Activated CD4-positive, alpha-beta T cell treated with anti-CD3 and anti-CD28 coated beads, Interleukin-2, amount 50 U/mL, for 48 hours (primary cell): ENCODE measurements around the gene ATRN.
"Not testable (repeated sequence)": the region's sequence is repeated elsewhere in the genome, so short reads cannot be mapped to it uniquely, and the experiment has no call there.

Experiments used
- DNase-seq, 2 experiments: peaks; one replicate each; pipeline ENCODE4 v3.0.0-alpha.2; 2020

The ATRN gene

DNA sequence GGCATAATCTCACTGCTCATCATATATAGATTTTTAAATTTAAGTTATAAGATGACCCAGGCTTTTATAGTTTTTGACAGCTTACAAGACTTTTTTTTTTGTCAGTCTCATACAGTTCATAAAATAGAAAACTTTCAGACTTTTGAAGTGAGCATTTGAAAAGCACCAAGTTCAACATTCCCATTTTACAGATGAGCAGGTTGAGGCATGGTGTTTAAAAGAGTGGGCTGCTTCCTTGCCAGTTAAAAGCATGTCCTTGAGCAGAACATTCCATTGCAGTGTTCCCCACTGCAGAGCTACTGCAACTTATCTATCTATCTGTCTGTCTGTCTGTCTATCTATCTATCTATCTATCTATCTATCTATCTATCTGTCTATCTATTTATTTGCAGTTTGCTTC, 105.5 kb downstream of the ATRN start:
- no peak for DNase-seq

DNA sequence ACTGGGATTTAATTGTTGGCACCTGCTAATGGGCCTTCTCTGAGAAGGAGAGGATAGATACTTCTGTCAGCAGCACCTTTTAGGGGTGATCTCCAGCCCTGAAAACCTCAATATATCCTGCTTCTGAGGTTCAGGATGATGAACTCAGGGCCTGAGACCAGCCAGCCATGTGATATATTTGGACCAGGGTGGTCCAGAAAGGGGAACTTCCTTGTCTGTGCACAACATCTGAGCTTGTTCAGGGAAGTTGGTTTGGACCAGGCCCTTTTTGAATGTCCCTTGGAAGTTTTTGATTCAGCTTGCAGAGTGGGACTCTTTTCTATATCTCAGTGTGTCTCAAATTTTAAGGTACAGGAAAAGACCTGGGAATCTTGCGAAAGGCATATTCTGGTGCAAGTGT, 106.5 kb downstream of the ATRN start:
- no peak for DNase-seq

DNA sequence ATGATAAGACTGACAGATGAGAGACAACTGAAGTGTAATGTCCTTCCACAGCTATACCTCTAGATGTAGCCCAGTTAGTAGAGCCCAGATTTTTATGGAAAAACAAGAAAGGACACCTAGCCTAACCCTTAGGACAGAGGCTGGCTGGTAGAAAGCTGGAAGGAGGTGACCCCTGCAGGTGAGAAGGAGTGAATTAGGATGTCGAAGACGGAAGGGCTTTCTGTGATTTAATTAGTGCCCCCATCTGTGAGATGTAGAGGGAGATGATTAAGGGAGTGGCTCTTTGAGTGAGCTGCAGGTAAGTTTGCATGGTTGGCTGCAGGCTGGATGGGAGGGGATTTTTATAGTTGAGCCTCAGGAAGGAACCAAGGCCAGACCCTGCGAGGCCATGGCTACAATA, 109.6 kb downstream of the ATRN start:
- no peak for DNase-seq

DNA sequence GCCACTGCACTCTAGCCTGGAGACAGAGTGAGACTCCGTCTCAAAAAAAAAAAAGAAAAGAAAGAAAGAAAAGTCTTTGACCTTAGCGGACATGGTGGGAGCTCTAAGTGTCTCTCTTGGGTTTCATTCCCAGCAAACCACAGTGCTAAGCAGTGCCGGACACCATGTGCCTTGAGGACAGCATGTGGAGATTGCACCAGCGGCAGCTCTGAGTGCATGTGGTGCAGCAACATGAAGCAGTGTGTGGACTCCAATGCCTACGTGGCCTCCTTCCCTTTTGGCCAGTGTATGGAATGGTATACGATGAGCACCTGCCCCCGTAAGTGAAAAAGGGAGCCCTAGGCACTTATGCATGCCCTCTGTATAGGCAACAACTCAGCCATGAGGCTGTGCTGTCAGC, 112.9 kb downstream of the ATRN start:
- no peak for DNase-seq

DNA sequence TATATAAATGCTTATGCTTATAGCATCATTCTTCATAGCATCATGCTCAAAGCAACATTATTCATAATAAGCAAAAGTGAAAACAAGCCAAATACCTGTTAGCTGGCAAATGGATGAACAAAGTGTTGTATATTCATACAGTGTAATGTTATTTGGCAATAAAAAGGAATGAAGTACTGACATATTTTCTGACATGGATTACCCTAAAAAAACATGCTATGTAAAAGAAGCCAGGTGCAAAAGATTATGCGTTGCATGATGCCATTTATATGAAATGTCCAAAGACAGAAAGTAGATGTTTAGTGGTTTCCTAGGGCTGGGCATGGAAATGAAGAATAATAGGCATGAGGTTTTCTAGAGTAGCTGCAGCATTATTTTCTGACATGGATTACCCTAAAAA, 115.3 kb downstream of the ATRN start:
- no peak for DNase-seq

DNA sequence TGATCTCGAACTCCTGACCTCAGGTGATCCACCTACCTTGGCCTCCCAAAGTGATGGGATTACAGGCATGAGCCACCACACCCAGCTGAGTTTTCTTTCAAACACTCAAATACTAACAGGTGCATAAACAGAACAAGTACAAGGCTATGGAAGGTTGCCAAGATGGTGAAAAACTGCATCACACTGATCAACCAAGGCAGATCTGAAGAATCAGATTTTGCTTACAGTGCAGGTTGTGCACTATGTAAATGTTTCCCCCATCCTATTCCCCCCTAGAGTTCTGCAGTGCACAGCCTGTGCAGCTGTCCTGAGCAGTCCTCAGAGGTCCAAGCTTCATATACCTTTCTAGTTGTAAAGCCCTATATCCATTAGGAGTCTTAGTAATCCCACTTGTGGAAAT, 119.3 kb downstream of the ATRN start:
- no peak for DNase-seq

DNA sequence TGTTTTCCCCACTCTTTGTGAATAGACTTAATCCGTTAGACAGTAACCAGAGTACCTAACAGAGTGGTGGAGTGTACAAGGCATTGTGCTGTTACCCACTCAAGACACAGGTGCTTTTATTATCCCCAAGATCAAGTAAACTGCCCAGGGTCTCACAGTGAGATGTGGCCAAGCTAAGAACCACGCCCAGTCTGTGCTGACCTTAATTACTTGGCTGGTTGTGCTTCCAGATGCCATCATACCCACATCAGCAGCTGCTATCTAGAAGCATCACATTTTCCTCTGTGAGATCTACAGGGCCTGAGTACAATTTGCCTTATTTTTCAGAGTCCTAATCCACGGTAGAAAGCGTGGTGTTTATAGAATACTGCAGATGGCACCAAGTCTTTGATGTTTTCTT, 122.1 kb downstream of the ATRN start:
- no peak for DNase-seq

DNA sequence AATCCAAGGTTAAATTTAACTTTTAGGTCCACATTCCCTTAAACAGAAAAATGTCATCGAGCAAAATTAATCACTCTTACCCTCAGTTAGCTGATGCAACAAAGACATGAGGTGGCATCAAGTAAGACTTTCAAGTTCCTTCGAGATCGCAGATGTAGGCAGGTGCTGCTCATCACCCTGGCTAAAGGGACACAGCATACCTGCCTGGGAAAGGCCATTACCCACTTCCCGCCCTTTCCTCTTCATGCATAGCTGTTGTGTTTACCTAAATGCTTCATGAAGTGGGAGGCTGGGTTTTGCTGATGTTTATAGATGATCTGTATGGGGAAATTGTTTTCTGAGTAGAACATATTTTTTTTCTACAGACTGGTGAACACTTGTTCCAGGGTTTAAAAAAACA, 124.7 kb downstream of the ATRN start:
- DNase-seq: no peak

DNA sequence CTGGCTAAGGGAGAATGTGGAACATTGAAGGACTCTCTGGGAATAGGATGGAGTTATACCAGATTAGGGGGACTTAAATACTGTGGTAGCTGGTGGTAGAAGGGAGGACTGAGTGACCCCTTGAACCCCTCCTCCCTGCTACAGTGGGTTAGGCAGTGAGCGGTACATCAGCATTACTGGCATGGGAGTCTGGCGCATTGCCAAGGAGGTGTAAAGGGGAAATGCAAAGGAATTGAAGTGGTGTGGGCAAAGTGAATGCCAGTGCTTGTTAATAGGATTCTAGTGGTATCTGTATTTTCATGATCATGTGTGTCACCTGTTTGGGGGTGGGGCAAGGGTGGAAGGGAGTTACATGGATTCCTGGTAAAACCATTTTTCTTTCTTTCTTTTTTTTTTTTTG, 132.3 kb downstream of the ATRN start:
- no peak for DNase-seq

DNA sequence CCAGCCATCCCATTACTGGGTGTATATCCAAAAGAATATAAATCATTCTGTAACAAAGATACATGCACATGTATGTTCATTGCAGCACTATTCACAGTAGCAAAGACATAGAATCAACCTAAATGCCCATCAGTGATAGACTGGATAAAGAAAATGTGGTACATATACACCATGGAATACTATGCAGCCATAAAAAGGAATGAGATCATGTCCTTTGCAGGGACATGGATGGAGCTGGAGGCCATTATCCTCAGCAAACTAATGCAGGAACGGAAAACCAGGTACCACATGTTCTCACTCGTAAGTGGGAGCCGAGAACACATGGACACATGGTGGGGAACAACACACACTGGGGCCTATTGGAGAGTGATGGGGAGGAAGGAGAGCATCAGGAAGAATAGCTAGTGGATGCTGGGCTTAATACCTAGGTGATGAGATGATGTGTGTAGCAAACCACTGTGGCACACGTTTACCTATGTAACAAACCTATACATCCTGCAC, 134.6 kb downstream of the ATRN start:
- not testable (repeated sequence) for DNase-seq

DNA sequence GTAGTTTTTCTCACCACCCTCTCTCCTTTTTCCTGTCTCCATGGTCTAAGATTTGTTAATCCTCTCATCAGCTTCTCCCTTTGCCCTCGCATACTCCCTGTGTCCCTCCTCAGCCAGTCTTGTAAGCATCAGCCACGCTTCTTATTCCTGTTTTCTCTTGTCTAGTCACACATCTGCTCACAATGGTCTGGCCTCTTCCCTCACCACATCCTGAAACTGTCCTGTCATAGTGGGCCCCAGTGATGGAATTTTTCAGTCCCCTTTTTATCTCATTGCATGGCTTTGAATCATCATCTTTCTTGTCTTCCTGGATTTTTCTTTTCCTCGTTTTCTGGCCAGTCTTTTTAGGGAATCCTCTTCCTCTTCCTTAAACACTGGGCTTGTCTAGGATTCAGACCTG, 135.2 kb downstream of the ATRN start:
- DNase-seq: no peak

DNA sequence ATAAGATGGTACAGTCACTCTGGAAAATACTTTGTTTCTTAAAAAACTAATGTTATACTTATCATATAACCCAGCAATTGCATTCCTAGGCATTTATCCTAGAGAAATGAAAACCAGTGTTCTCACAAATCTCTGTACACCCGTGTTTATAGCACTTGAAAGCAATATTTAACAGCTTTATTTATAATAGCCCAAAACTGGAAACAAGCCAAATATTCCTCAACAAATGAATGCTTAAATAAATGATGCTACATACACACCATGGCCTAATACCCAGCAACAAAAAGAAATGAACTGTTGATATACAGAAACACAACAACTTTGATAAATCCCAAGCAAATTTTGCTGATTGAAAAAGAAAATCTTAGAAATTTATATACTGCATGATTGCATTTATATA, 141.1 kb downstream of the ATRN start:
- no peak for DNase-seq

DNA sequence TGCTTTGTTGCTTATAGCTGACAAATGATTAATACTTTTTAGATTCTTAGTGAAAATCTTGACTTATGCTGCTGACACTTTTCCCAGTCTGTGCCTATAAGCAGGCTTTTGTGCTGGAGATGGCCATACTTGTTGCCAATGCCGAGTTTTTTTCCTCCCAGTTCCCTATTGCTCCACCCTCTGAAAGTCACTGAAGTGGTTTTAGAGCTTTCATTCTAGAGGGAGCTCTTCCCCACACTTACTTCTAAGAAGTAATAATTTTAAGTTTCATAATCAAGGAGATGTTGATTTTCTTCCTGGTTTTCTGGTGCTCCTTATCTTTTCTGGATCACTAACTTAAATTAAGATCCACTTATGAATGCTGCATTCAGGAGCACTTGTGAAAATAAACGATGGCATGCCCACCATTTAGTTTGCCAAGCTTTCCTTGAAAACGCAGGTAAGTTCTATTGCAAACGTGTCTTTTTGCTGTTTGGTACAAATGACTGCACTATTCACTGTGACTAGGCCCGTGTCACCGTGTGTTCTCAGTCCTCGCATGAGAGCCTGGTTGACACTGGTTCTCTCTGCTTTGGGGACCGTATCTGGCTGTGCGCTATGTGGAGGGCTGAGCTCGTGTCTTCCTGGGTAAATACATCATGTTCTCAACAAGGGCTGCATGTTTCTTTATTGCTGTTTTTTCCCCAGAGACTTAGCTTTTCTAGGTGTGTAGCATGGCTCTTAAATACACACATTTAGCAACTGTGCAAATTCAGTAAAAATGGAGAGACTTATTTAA, 142.2 kb downstream of the ATRN start:
- DNase-seq: no peak

DNA sequence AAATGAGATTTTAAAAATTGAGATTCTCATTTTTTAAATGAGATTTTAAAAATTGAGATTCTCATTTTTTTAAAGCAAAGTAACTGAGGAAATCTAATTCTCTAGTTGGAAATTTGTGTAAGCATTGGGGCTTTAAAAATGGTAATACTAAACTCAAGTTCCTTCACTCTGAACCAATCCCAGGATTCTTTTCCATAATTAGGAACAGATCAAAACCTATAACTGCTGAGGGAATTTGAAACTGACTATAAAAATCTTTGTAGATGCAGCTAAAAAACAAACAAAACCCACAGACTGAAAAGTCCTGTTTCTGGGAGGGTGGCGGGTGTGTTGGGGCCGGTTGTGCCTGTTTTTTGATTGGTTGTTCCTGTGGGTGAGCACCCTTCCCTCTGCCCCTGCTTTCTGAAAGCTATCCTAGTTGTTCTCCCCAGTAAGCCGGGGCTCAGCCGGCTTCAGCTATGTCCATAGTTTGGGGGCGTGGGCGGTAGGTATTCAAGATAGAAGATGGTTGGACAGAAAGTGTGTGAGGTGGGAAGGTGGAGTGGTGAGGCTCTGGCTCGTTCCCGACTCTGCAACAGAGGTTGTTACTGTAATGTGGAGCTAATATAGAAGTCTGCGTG, 143.1 kb downstream of the ATRN start:
- DNase-seq: no peak

DNA sequence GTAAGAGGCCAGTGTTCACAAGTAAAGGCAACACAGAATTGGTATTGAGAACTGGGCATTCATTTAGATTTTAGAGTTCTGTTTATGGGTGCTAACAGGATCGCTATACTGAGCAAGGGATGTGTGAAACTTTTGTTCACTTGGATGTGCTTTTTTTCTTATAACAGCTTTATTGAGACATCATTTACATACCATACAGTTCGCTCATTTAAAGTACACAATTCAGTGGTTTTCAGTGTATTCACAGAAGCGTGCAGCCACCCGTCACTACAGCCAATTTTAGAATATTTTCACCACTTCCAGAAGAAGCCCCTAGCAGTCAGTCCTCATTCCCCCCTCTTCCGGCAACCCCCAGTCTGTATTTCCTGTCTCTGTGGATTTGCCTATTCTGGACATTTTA, 143.6 kb downstream of the ATRN start:
- DNase-seq: no peak

DNA sequence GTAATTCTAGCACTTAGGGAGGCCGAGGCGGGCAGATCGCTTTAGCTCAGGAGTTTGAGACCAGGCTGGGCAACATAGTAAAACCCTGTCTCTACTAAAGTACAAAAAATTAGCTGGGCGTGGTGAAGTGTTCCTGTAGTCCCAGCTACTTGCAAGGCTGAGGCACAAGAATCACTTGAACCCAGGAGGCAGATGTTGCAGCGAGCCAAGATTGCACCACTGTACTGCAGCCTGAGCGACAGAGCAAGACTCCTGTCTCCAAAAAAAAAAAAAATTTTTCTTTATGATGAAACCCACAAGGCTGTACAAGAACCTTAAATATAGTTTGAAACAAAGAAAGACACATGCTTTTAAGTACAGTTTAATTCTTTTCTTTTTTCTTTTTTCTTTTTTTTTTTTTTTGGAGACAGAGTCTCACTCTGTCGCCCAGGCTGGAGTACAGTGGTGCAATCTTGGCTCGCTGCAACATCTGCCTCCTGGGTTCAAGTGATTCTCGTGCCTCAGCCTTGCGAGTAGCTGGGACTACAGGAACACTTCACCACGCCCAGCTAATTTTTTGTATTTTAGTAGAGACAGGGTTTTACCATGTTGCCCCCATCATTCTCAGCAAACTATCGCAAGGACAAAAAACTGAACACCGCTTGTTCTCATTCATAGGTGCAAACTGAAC, 144.5 kb downstream of the ATRN start:
- DNase-seq: not testable (repeated sequence)

DNA sequence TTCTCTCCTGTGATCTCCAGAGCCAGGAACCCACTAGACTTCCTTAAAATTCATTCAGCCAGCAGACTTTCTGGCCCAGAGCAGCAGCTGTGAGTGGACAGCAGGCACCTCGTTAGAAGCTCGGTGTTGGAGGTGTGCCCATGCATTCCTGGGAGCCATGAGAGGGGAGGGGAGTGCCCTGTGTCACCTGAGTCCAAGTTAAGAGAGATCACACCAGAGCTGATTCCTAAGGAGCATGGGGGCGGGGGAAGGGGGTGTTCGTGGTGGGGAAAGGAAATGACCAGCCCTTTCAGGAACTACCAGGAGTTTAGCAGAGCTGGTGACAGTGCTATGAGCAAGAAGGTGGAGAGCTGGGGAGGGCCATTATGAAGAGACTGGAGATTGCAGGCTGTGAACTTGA, 145.4 kb downstream of the ATRN start:
- DNase-seq: no peak

DNA sequence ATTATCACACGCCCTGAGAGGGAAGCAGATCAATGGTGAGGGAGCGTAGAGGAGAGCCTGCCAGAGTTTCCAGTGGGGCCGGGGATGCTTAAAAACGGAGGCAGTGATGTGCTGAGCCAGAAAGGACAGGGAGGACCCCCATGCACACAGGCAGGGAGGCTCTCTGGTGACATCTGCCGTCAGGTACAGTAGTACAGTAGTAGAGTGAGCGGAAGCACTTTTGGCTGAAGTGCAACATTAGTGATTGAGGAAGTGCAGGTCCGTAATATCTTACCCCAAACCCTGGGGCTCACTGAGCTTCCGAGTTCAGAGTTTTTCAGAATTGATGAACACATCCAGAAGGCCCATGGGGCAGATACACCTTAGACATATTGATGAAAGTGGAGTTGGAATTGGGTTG, 150.3 kb downstream of the ATRN start:
- DNase-seq: no peak

DNA sequence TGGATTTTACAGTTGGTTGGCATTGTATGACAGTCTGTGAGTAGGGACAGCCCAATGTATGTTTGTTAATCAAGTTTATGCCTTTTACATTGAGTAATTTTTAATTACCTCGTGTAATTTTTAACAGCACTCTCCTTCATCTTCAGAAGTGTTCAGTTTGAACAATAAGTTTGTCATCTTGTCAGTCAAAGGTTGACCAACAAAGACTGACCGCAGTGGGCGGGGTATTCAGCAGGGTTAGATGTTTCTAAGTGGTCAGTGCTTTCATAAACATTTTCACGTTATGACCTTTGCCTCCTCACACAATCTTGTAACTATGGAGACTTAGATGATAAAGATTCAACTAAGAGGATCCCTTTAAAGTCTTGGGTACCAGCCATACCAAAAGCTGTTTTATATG, 151.6 kb downstream of the ATRN start:
- DNase-seq: no peak

DNA sequence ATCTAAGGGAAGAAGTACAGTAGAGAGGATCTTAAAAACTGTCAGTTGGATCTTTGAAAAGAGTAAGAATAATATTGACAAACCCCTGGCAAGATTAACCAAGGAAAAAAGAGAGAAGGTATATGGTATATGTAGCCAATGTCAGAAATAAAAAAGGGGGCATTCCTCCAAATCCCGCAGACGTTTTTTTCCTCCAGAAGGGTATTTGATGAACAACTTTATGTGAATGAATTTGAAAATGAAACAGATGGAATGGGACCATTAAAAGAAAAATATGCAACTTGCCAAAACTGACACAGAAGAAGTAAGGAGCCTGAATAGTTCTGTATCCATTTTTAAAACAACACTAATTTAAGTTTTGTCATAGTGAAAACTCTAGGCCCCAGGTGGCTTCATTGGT, 156.7 kb downstream of the ATRN start:
- DNase-seq: no peak

DNA sequence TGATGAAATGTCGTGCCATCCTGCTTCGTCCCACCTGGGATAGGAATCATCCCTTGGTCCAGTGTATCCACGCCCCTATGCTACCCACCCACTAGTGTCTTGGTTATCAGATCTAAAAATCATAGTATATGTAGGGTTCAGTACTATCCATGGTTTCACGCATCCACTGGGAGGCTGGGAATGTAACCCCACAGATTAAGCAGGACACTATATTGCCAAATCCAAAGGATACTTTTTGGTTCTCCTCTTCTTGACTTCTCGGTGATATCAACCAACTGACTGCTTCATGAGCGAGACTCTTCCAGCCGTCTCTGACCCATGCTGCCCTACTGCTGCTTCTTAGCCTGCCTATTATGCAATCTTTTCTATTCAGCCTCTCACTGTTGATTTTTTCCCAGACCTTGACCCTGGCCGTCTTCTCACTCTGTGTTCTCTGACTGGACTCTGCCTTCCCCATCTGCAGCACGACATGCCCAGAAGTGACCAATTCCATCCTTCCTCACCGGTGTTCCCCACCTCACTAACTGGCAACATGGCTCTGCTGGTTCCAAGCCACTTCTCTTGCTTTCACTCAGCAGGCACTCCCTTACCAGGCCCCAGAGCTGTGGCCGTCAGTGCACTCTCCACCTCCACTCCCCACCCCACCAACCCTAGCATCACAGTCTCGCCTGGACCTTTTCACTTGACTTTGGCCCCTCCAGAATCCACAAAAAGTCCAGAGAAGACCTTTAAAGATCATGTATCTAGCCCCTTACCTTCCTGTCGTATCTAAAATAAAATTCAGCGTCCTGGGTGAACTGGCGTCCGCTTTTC, 157.9 kb downstream of the ATRN start:
- DNase-seq: no peak

DNA sequence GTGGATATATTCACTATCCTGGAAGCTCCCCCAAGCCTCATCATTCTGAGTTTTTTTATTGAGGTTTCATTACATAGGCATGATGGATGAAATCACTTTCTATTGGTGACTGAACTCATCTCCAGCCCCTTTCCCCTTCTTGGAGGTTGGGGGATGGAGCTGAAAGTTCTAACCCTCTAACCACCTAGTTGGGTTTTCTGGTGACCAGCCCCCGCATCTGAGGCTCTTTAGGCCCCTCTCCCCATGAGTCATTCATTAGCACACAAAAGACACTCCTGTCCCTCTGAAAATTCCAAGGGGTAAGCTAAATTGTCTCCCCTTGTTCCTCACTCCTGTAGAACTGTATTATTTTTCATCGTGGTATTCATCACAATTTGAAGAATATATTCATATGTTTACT, 159.1 kb downstream of the ATRN start:
- no peak for DNase-seq

DNA sequence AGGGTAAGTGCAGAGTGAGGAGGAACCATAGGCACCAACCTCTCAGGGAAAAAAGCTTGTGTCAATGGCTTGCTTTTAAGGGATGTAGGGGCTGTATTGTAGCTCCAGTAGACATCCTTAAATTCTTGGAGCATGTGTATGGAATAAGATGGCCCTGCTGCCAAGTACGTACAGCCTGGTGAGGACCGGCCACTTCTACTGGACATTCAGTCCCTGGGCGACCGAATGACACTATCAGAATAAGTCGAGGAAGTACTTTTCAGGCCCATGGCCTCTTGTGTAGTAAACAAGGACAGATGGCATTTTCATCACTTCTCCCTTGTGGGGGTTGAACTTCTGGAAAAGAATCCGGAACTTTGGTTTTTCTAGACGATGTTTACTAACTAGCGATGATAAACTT, 159.6 kb downstream of the ATRN start:
- DNase-seq: no peak
